Endothelial cell (in vitro differentiated cells): Measurements from ENCODE around the gene TRAF3IP1. TPM values are rescaled to one million over a fixed set of nuclear protein-coding genes. Genes with fewer than 3 reads are reported as not detected.

Experiments used
- DNase-seq: peaks from one replicate; pipeline ENCODE4 v3.0.0; 2021; ENCODE audit warnings: low spot score
- H3K27ac Mint-ChIP-seq: one replicate; pipeline ENCODE4 v1.8.0; 2021; ENCODE audit warnings: mixed read lengths, inconsistent platforms; ENCODE audit not compliant: unreplicated experiment
- H3K27me3 Mint-ChIP-seq: one replicate; pipeline ENCODE4 v1.8.0; 2021; ENCODE audit warnings: mild to moderate bottlenecking, moderate library complexity, mixed read lengths, inconsistent platforms; ENCODE audit not compliant: unreplicated experiment
- H3K36me3 Mint-ChIP-seq: one replicate; pipeline ENCODE4 v1.8.0; 2021; ENCODE audit warnings: mild to moderate bottlenecking, low read depth, mixed read lengths, inconsistent platforms; ENCODE audit not compliant: unreplicated experiment
- H3K4me1 Mint-ChIP-seq: one replicate; pipeline ENCODE4 v1.8.0; 2021; ENCODE audit warnings: mild to moderate bottlenecking, mixed read lengths, inconsistent platforms; ENCODE audit not compliant: unreplicated experiment
- H3K4me3 Mint-ChIP-seq: one replicate; pipeline ENCODE4 v1.8.0; 2021; ENCODE audit warnings: mild to moderate bottlenecking, mixed read lengths, inconsistent platforms; ENCODE audit not compliant: unreplicated experiment
- H3K9me3 Mint-ChIP-seq: one replicate; pipeline ENCODE4 v1.8.0; 2021; ENCODE audit warnings: mixed read lengths, inconsistent platforms; ENCODE audit not compliant: unreplicated experiment
- CTCF ChIP-seq: fragments of 200-600 bp; sonication (generic); IDR thresholded peaks from one replicate; pipeline ENCODE4 v1.5.0; 2021; ENCODE audit warnings: antibody characterized with exemption; ENCODE audit not compliant: unreplicated experiment
- total RNA-seq: library from RNA; stranded (reverse); fragmentation: NEBNext Ultra II Directional; extraction: Animal tissue kit (Norgen Biotek cat#: 25700); gene quantifications from one replicate; pipeline ENCODE4 v1.2.1, GENCODE V29; 2021; ENCODE audit not compliant: unreplicated experiment

Gene TRAF3IP1
- total RNA-seq, 1 donor from 2014 or later: 17.1 TPM

- no peak for TF ChIP-seq CTCF
- DNase-seq: no peak
- Mint-ChIP-seq H3K4me1 (peaks cover 23% of the 10 kb centered on the region), H3K36me3 (peaks cover 4% of the 10 kb centered on the region), H3K4me3 (peak overlapping the region; percentile 15), H3K27ac (peak overlapping the region; percentile 89), H3K27me3 (peaks cover 28% of the 10 kb centered on the region), H3K9me3 (no peaks in the 10 kb centered on the region)
Measured at GRCh38 chr2:238286095-238286494, 34.2 kb upstream of the TRAF3IP1 start.

DNA sequence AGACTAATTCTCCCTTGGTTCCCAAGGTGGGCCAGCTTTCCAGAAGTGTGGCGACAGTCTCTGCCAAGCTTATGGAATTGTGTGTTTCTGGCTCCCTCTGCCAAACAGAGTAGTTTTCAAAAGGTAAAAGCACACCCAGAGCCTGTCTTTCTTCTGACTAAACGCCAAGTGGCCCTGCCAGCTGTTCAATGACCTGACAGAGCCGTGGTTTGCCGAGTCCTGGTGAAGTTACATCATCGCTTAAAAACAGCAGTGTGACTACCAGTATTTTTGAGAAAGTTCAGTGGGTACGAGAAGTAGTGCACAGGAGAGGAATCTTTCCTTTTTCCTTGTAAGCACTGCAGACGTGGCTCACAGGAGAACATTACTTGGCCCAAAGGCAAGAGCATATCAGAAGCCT is 33.8 kb upstream of the TRAF3IP1 start:
- peaks cover 28% of the 10 kb centered on the region for H3K27me3 Mint-ChIP-seq
- peaks cover 23% of the 10 kb centered on the region for H3K4me1 Mint-ChIP-seq
- DNase-seq: no peak
- peak overlapping the region; percentile 15 for H3K4me3 Mint-ChIP-seq
- H3K9me3 Mint-ChIP-seq: no peaks in the 10 kb centered on the region
- no peak for TF ChIP-seq CTCF
- H3K27ac Mint-ChIP-seq: peak overlapping the region; percentile 89
- H3K36me3 Mint-ChIP-seq: peaks cover 4% of the 10 kb centered on the region

- no peak for TF ChIP-seq CTCF
- H3K27me3 Mint-ChIP-seq: peaks cover 28% of the 10 kb centered on the region
- no peak for DNase-seq
- peak overlapping the region; percentile 42 for H3K4me3 Mint-ChIP-seq
- no peaks in the 10 kb centered on the region for H3K9me3 Mint-ChIP-seq
- H3K36me3 Mint-ChIP-seq: peaks cover 4% of the 10 kb centered on the region
- H3K27ac Mint-ChIP-seq: peak overlapping the region; percentile 89
- peaks cover 22% of the 10 kb centered on the region for H3K4me1 Mint-ChIP-seq
Measured at GRCh38 chr2:238286987-238287736, 33.2 kb upstream of the TRAF3IP1 start.

- H3K4me1 Mint-ChIP-seq: peaks cover 18% of the 10 kb centered on the region
- TF ChIP-seq CTCF: no peak
- H3K4me3 Mint-ChIP-seq: peak within 1 kb of the TSS; percentile 89
- peaks cover 4% of the 10 kb centered on the region for H3K36me3 Mint-ChIP-seq
- no peaks in the 10 kb centered on the region for H3K9me3 Mint-ChIP-seq
- peak; percentile 49 for DNase-seq
- peaks cover 28% of the 10 kb centered on the region for H3K27me3 Mint-ChIP-seq
- peak within 1 kb of the TSS; percentile 89 for H3K27ac Mint-ChIP-seq
Measured at GRCh38 chr2:238287737-238288649, 32.3 kb upstream of the TRAF3IP1 start, which contains the start of gene PER2. TSS of gene PER2 (minus strand) at chr2:238288610. CDS start at chr2:238277936, 10,674 bp downstream.
